HFFc6 (cell line): ENCODE results near the gene ETV1. TPM values are rescaled to one million over a fixed set of nuclear protein-coding genes. Genes with fewer than 3 reads are reported as not detected.
"Not testable (repeated sequence)": the region's sequence is repeated elsewhere in the genome, so short reads cannot be mapped to it uniquely, and the experiment has no call there.

ENCODE experiments used
- DNase-seq: peaks from one replicate; pipeline ENCODE4 v3.0.0-alpha.2; 2018
- H3K27ac Mint-ChIP-seq: 2 replicates; pipeline ENCODE4 v1.8.0; 2020; ENCODE audit warnings: mild to moderate bottlenecking, mixed read lengths
- H3K27me3 Mint-ChIP-seq: 2 replicates; pipeline ENCODE4 v1.8.0; 2021; ENCODE audit warnings: mild to moderate bottlenecking, moderate library complexity, mixed read lengths; ENCODE audit not compliant: insufficient read depth
- H3K36me3 Mint-ChIP-seq: 2 replicates; pipeline ENCODE4 v1.8.0; 2021; ENCODE audit warnings: low read depth, mixed read lengths
- H3K4me1 Mint-ChIP-seq: 2 replicates; pipeline ENCODE4 v1.8.0; 2020; ENCODE audit warnings: low read depth, mixed read lengths
- H3K4me3 Mint-ChIP-seq: 2 replicates; pipeline ENCODE4 v1.8.0; 2020; ENCODE audit warnings: mild to moderate bottlenecking, moderate library complexity, mixed read lengths
- H3K9me3 Mint-ChIP-seq: 2 replicates; pipeline ENCODE4 v1.8.0; 2020; ENCODE audit warnings: mild to moderate bottlenecking, mixed read lengths
- total RNA-seq, 6 experiments: library from RNA; stranded (reverse); fragmentation: NEBNext Ultra II Directional; extraction: Animal tissue kit (Norgen Biotek cat#: 25700); gene quantifications; 2 replicates in 1 of 6; 3 replicates in 5 of 6; pipeline ENCODE4 v1.2.3, GENCODE V29; 2021
- TF ChIP-seq, protein P1 (sequence below): fragments of 200-600 bp; sonication (generic); IDR thresholded peaks from 2 replicates; pipeline ENCODE4 v1.5.0; 2021; ENCODE audit warnings: antibody characterized with exemption, mild to moderate bottlenecking

ETV1 gene
- total RNA-seq, 6 experiments from 2014 or later: 13.4 to 25.7 (median 23.6) TPM

DNA sequence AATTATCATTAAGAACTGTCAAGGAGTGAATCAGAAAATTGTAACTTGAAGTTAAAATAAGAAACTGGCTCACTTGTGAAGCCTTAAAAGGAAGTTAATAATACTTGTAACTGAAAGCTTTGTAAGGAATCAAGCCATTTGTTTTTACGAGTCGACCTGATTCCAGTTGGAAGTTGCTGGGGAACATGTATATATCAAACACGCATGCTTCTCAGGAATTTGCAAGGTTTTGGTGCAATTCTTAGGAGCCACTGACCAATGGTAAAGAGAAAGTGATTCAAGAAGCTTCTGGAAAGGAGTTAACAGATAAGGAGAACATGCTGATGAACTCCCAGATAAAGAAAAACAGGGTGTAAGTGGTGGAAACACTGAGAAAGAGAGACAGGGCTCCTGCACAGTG lies 56.4 kb downstream of the ETV1 start:
- no peak for DNase-seq
- Mint-ChIP-seq H3K36me3 (peaks cover 25% of the 10 kb centered on the region), H3K4me1 (peaks cover 9% of the 10 kb centered on the region; the same call in 1 of the 2 replicates), H3K27ac (no peak overlapping the region), H3K27me3 (no peaks in the 10 kb centered on the region), H3K9me3 (no peaks in the 10 kb centered on the region), H3K4me3 (no peak overlapping the region)
- TF ChIP-seq, protein P1, sequence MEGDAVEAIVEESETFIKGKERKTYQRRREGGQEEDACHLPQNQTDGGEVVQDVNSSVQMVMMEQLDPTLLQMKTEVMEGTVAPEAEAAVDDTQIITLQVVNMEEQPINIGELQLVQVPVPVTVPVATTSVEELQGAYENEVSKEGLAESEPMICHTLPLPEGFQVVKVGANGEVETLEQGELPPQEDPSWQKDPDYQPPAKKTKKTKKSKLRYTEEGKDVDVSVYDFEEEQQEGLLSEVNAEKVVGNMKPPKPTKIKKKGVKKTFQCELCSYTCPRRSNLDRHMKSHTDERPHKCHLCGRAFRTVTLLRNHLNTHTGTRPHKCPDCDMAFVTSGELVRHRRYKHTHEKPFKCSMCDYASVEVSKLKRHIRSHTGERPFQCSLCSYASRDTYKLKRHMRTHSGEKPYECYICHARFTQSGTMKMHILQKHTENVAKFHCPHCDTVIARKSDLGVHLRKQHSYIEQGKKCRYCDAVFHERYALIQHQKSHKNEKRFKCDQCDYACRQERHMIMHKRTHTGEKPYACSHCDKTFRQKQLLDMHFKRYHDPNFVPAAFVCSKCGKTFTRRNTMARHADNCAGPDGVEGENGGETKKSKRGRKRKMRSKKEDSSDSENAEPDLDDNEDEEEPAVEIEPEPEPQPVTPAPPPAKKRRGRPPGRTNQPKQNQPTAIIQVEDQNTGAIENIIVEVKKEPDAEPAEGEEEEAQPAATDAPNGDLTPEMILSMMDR: no peak

DNA sequence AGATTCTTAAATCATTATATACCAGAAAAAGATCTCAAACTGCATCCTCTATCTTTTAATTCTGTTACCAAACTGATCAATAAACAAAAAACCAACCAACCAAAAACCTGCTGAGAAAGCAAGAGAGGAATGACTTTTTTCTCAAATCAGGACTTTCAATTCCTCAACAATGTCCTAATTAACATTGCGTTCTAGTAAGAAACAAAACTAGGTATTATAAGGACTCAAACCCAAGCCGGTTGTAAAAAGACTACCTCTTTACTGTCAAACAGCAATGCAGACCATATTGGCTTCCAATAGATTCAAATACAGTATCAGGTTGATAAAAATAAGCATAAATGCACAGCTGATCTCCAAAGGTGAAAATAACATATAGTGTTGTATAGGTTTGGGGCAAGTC lies 57.3 kb downstream of the ETV1 start:
- Mint-ChIP-seq H3K4me3 (no peak overlapping the region), H3K9me3 (no peaks in the 10 kb centered on the region), H3K4me1 (peaks cover 9% of the 10 kb centered on the region; the same call in 1 of the 2 replicates), H3K27me3 (no peaks in the 10 kb centered on the region), H3K36me3 (peaks cover 25% of the 10 kb centered on the region), H3K27ac (no peak overlapping the region)
- TF ChIP-seq, protein P1: no peak
- DNase-seq: no peak

DNA sequence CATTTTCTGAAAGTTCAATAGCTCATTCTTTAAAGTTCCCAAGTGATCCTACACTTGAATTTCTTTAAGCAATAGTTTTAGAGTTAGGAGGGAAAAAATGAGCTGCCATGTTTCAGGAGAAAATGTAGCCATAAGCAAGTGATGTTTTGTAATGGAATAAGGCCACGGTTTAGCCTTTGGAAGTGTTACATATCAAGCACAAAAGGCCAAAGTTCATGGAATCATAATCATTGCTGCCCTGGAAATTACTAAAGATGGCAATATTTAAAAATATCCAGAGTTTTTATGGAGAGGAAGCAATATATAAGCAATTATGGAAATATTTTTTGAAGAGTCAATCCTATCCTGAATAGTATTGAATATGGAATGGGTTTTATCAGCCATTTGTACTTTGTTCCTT lies 68.4 kb downstream of the ETV1 start:
- Mint-ChIP-seq H3K4me1 (peaks cover 42% of the 10 kb centered on the region), H3K4me3 (no peak overlapping the region), H3K27ac (peak overlapping the region; percentile 97), H3K27me3 (no peaks in the 10 kb centered on the region), H3K9me3 (no peaks in the 10 kb centered on the region), H3K36me3 (peaks cover 12% of the 10 kb centered on the region; the same call in 1 of the 2 replicates)
- TF ChIP-seq, protein P1: no peak
- no peak for DNase-seq

DNA sequence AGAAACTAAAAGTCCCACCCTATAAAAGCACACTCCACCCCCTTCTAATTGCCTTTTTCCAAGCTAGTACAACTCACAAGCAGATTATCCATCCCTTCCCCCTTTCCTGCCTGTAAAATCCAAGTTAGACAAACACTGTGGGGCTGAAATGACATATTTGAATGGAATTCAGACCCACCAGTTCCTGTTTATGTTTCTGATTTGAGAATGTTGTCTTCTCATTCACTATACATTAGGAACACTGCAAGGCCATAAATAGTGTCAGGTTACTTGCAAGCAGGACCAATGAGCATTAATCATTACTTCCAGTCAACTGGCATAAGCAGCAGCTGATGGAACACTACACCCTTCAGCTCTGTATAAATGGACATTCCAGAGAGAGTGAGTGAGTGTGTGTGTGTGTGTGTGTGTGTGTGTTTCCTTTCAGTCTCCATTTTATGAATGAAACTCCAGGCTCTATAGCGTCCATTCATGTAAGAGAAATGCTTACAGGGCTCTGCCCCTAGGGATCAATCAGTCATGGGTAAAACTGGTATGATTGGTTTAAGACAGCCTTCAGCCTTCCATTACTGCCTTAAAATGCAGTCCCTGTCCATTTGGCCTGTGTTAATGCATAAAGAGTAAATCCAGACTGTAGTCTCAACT lies 69.3 kb downstream of the ETV1 start:
- no peaks in the 10 kb centered on the region for H3K27me3 Mint-ChIP-seq
- TF ChIP-seq, protein P1: no peak
- peak overlapping the region; percentile 97 for H3K27ac Mint-ChIP-seq
- peaks cover 11% of the 10 kb centered on the region; the same call in 1 of the 2 replicates for H3K36me3 Mint-ChIP-seq
- no peaks in the 10 kb centered on the region for H3K9me3 Mint-ChIP-seq
- H3K4me1 Mint-ChIP-seq: peaks cover 42% of the 10 kb centered on the region
- DNase-seq: peak; percentile 100
- H3K4me3 Mint-ChIP-seq: peak overlapping the region; percentile 81

DNA sequence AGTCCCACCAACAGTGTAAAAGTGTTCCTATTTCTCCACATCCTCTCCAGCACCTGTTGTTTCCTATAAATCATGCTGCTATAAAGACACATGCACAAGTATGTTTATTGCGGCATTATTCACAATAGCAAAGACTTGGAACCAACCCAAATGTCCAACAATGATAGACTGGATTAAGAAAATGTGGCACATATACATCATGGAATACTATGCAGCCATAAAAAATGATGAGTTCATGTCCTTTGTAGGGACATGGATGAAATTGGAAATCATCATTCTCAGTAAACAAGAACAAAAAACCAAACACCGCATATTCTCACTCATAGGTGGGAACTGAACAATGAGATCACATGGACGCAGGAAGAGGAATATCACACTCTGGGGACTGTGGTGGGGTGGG lies 71.1 kb downstream of the ETV1 start:
- H3K4me1 Mint-ChIP-seq: peaks cover 42% of the 10 kb centered on the region
- not testable (repeated sequence) for DNase-seq, H3K36me3 Mint-ChIP-seq, H3K27me3 Mint-ChIP-seq, H3K9me3 Mint-ChIP-seq, H3K4me3 Mint-ChIP-seq, H3K27ac Mint-ChIP-seq

DNA sequence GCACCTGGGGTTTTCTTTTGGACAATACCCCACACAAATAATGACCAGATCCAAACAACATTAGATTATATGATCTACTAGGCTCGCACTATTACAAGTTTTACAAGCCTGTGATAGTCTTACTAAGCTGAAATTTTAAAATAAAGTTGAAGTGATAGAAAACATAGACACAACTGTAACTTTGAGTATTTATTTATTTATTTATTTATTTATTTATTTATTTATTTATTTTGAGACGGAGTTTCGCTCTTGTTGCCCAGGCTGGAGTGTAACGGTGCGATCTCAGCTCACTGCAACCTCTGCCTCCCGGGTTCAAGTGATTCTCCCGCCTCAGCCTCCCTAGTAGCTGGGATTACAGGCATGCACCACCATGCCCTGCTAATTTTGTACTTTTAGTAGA lies 72.4 kb downstream of the ETV1 start:
- not testable (repeated sequence) for H3K4me3 Mint-ChIP-seq, H3K36me3 Mint-ChIP-seq, H3K9me3 Mint-ChIP-seq, H3K27me3 Mint-ChIP-seq, DNase-seq, H3K27ac Mint-ChIP-seq
- H3K4me1 Mint-ChIP-seq: peaks cover 30% of the 10 kb centered on the region
